ENCODE data around the gene GATA1. TPM values are rescaled to one million over a fixed set of nuclear protein-coding genes. Genes with fewer than 3 reads are reported as not detected.

The GATA1 gene
- total RNA-seq (2022; extraction: Qiagen RNA extraction; ENCODE audit: low read depth) = not detected in 5 replicates

GRCh38 chrX:48786341-48786800, at the start of gene GATA1:
GATA1 (plus strand) TSS chrX:48786590; CDS start chrX:48791110, 4,520 bp downstream.

GRCh38 chrX:48761674-48762471, 24.5 kb upstream of the GATA1 start, which contains the start of gene GLOD5:
GLOD5 (plus strand) TSS chrX:48761747; CDS start chrX:48761791, 44 bp downstream.

GRCh38 chrX:48801280-48802088, 15.1 kb downstream of the GATA1 start, which contains the start of gene HDAC6:
HDAC6 (plus strand) TSS chrX:48802067; CDS start chrX:48802693, 626 bp downstream.

GRCh38 chrX:48826135-48826875, 39.9 kb downstream of the GATA1 start, which contains the start of gene ERAS:
ERAS (plus strand) TSS chrX:48826513; CDS start chrX:48829124, 2,611 bp downstream.

GRCh38 chrX:48835524-48836329, 49.3 kb downstream of the GATA1 start, which contains the start of gene PCSK1N:
PCSK1N (minus strand) TSS chrX:48835610; CDS start chrX:48835532, 78 bp downstream.

Other genes starting within 250 kb of the GATA1 start
- gene TBC1D25, start 246.9 kb upstream of the GATA1 start, total RNA-seq (2022; extraction: Qiagen RNA extraction; ENCODE audit: low read depth) = 10.0 to 11.4 TPM (median 11.0 TPM) in 5 replicates
- gene RBM3, start 212.1 kb upstream of the GATA1 start, total RNA-seq (2022; extraction: Qiagen RNA extraction; ENCODE audit: low read depth) = 331 to 470 TPM (median 392 TPM) in 5 replicates
- 59.3 to 82.9 TPM (median 81.7 TPM) in 5 replicates for gene WDR13, start 189.1 kb upstream of the GATA1 start, total RNA-seq (2022; extraction: Qiagen RNA extraction; ENCODE audit: low read depth)
- 0.15 to 0.34 TPM (median 0.19 TPM) in 5 replicates for gene WAS, start 102.8 kb upstream of the GATA1 start, total RNA-seq (2022; extraction: Qiagen RNA extraction; ENCODE audit: low read depth)
- gene SUV39H1, start 89.9 kb upstream of the GATA1 start, total RNA-seq (2022; extraction: Qiagen RNA extraction; ENCODE audit: low read depth) = 18.8 to 23.2 TPM (median 21.9 TPM) in 5 replicates
- not detected in 5 replicates for gene GLOD5, start 24.8 kb upstream of the GATA1 start, total RNA-seq (2022; extraction: Qiagen RNA extraction; ENCODE audit: low read depth)
- gene HDAC6, start 15.5 kb downstream of the GATA1 start, total RNA-seq (2022; extraction: Qiagen RNA extraction; ENCODE audit: low read depth) = 22.8 to 30.3 TPM (median 29.1 TPM) in 5 replicates
- 0.20 TPM in 1 of 5 replicates, not detected in the others for gene ERAS, start 39.9 kb downstream of the GATA1 start, total RNA-seq (2022; extraction: Qiagen RNA extraction; ENCODE audit: low read depth)
- gene PCSK1N, start 49.0 kb downstream of the GATA1 start, total RNA-seq (2022; extraction: Qiagen RNA extraction; ENCODE audit: low read depth) = 25.1 to 49.0 TPM (median 43.6 TPM) in 5 replicates
- 90.7 to 108 TPM (median 98.6 TPM) in 5 replicates for gene TIMM17B, start 111.2 kb downstream of the GATA1 start, total RNA-seq (2022; extraction: Qiagen RNA extraction; ENCODE audit: low read depth)
- gene PQBP1, start 111.3 kb downstream of the GATA1 start, total RNA-seq (2022; extraction: Qiagen RNA extraction; ENCODE audit: low read depth) = 88.0 to 104 TPM (median 92.5 TPM) in 5 replicates
- gene SLC35A2, start 125.1 kb downstream of the GATA1 start, total RNA-seq (2022; extraction: Qiagen RNA extraction; ENCODE audit: low read depth) = 52.9 to 70.1 TPM (median 68.5 TPM) in 5 replicates
- 8.4 to 10.8 TPM (median 10.3 TPM) in 5 replicates for gene PIM2, start 132.4 kb downstream of the GATA1 start, total RNA-seq (2022; extraction: Qiagen RNA extraction; ENCODE audit: low read depth)
- 55.5 to 63.8 TPM (median 61.3 TPM) in 5 replicates for gene OTUD5, start 171.0 kb downstream of the GATA1 start, total RNA-seq (2022; extraction: Qiagen RNA extraction; ENCODE audit: low read depth)
- 0.72 to 1.2 TPM (median 1.1 TPM) in 5 replicates for gene KCND1, start 185.3 kb downstream of the GATA1 start, total RNA-seq (2022; extraction: Qiagen RNA extraction; ENCODE audit: low read depth)
- 15.9 to 20.9 TPM (median 20.1 TPM) in 5 replicates for gene GRIPAP1, start 215.7 kb downstream of the GATA1 start, total RNA-seq (2022; extraction: Qiagen RNA extraction; ENCODE audit: low read depth)

All from A549 treated with GW870086 at 1 μM for 4 hours (cell line).